B cell (primary cell): ENCODE data around the gene CETN3. TPM values are rescaled to one million over a fixed set of nuclear protein-coding genes. Genes with fewer than 3 reads are reported as not detected.

ENCODE experiments used
- ATAC-seq: fragments of 200-7000 bp; cut with Tn5 transposase; one replicate; pipeline ENCODE4 v1.10.0; 2021; ENCODE audit warnings: low read depth, mild to moderate bottlenecking, moderate number of reproducible peaks, moderate library complexity
- CTCF ChIA-PET: fragments of 350-600 bp; sonication (Branson Sonifier 250); formaldehyde crosslinking; loops from one replicate; lab custom pipeline; 2021; ENCODE audit warnings: antibody characterized with exemption, inconsistent platforms; lab: Charles Lee
- POLR2A ChIA-PET: fragments of 350-600 bp; sonication (Branson Sonifier 250); formaldehyde crosslinking; loops from one replicate; lab custom pipeline; 2021; ENCODE audit warnings: antibody characterized with exemption; lab: Charles Lee
- DNase-seq: peaks from one replicate; pipeline ENCODE4 v3.0.0; 2013
- H2AFZ ChIP-seq: 2 replicates; pipeline ENCODE4 v1.6.1; 2012; ENCODE audit warnings: mild to moderate bottlenecking, low read depth, low read length; ENCODE audit not compliant: insufficient read depth, poor library complexity, severe bottlenecking
- H3K27ac ChIP-seq, 2 donors: 1 replicate in 1 of 2; 2 replicates in 1 of 2; pipeline ENCODE4 v1.5.1; 2012 to 2013; ENCODE audit warnings: low read length in 2 of 2, mild to moderate bottlenecking in 2 of 2, moderate library complexity in 1 of 2
- H3K27me3 ChIP-seq, 4 experiments: fragments of 200-600 bp in 1 of 4; sonication (generic) in 1 of 4; replicated peaks in 1 of 4; 1 replicate in 2 of 4; 2 replicates in 2 of 4; pipeline versions ENCODE4 v1.6.1 to v1.7.0; 2013 to 2016; ENCODE audit warnings: low read length in 3 of 4, mild to moderate bottlenecking in 2 of 4, mixed read lengths in 1 of 4, moderate library complexity in 1 of 4; ENCODE audit not compliant: insufficient read depth in 4 of 4, control insufficient read depth in 3 of 4; ENCODE audit errors: control extremely low read depth in 1 of 4
- H3K36me3 ChIP-seq, 2 experiments: replicated peaks in 1 of 2; 1 replicate in 1 of 2; 2 replicates in 1 of 2; pipeline versions ENCODE4 v1.6.1 to v1.7.1; 2013; ENCODE audit warnings: low read length in 1 of 2; ENCODE audit not compliant: insufficient read depth in 2 of 2, control insufficient read depth in 1 of 2; ENCODE audit errors: control extremely low read depth in 1 of 2, extremely low read depth in 1 of 2
- H3K4me1 ChIP-seq, 2 donors: fragments of 200-600 bp in 1 of 2; sonication (generic) in 1 of 2; 1 replicate in 1 of 2; 2 replicates in 1 of 2; pipeline versions ENCODE4 v1.5.1 to v1.6.1; 2013 to 2017; ENCODE audit warnings: low read length in 2 of 2; ENCODE audit not compliant: control insufficient read depth in 2 of 2, insufficient read depth in 2 of 2
- H3K4me2 ChIP-seq: replicated peaks from 2 replicates; pipeline ENCODE3; 2012; ENCODE audit warnings: mild to moderate bottlenecking, low read depth, low read length; ENCODE audit not compliant: poor library complexity, severe bottlenecking
- H3K4me3 ChIP-seq, 5 experiments: fragments of 200-600 bp in 1 of 5; sonication (generic) in 1 of 5; 1 replicate in 3 of 5; 2 replicates in 2 of 5; pipeline versions ENCODE4 v1.5.1 to v1.7.0; 2011 to 2016; ENCODE audit warnings: low read length in 4 of 5, mild to moderate bottlenecking in 4 of 5, low read depth in 2 of 5, control low read depth in 1 of 5, moderate library complexity in 1 of 5; ENCODE audit not compliant: insufficient read depth in 1 of 5; ENCODE audit errors: control extremely low read depth in 1 of 5, extremely low read depth in 1 of 5
- H3K79me2 ChIP-seq: fragments of 200-600 bp; sonication (generic); one replicate; pipeline ENCODE4 v1.6.0; 2016; ENCODE audit warnings: low read length; ENCODE audit not compliant: control insufficient read depth, insufficient read depth
- H3K9ac ChIP-seq: fragments of 200-600 bp; sonication (generic); 2 replicates; pipeline ENCODE4 v1.6.1; 2017; ENCODE audit warnings: mild to moderate bottlenecking, low read length, moderate library complexity
- H3K9me3 ChIP-seq, 3 donors: one replicate each; pipeline versions ENCODE4 v1.6.1 to v1.7.1; 2013; ENCODE audit warnings: low read length in 2 of 3; ENCODE audit not compliant: control insufficient read depth in 2 of 3, insufficient read depth in 1 of 3; ENCODE audit errors: control extremely low read depth in 1 of 3
- H4K20me1 ChIP-seq: 2 replicates; pipeline ENCODE4 v1.6.0; 2012; ENCODE audit warnings: mild to moderate bottlenecking, low read length; ENCODE audit not compliant: insufficient read depth, control insufficient read depth, poor library complexity, severe bottlenecking
- H3K27ac Mint-ChIP-seq: one replicate; pipeline ENCODE4 v1.8.0; 2021; ENCODE audit warnings: mixed read lengths
- H3K27me3 Mint-ChIP-seq: one replicate; pipeline ENCODE4 v1.8.0; 2021; ENCODE audit warnings: mixed read lengths
- H3K4me1 Mint-ChIP-seq: one replicate; pipeline ENCODE4 v1.8.0; 2021; ENCODE audit warnings: mixed read lengths
- H3K4me3 Mint-ChIP-seq: one replicate; pipeline ENCODE4 v1.8.0; 2021; ENCODE audit warnings: mixed read lengths
- H3K9me3 Mint-ChIP-seq: one replicate; pipeline ENCODE4 v1.8.0; 2022; ENCODE audit warnings: mixed read lengths; ENCODE audit not compliant: insufficient read depth
- CTCF ChIP-seq: fragments of 200-600 bp; IDR thresholded peaks from one replicate; pipeline ENCODE4 v1.8.0; 2022; ENCODE audit warnings: antibody characterized with exemption, mild to moderate bottlenecking
- EZH2 ChIP-seq: IDR thresholded peaks from 2 replicates; pipeline ENCODE4 v1.6.1; 2012; ENCODE audit warnings: borderline replicate concordance, low read depth, mild to moderate bottlenecking, moderate library complexity, low read length; ENCODE audit not compliant: insufficient read depth, poor library complexity, severe bottlenecking
- WGBS: methylation state at CpG from one replicate; pipeline ENCODE4 v1.1.5; 2013; ENCODE audit warnings: missing lambda C conversion rate; ENCODE audit not compliant: insufficient coverage; 5-methylcytosine and 5-hydroxymethylcytosine counted together
- intact Hi-C: fragments of 100-400 bp; cut with micrococcal nuclease; formaldehyde crosslinking; loops from one replicate; pipeline ENCODE4 v1.10.0; 2022
- polyA plus RNA-seq: library from polyadenylated mRNA; depleted of rRNA; stranded (reverse); fragments of >200 nt; gene quantifications from 2 replicates; pipeline ENCODE4 v1.2.3, GENCODE V29; 2012
- total RNA-seq, 2 donors: library from RNA; stranded (reverse); fragments of 120-200 nt in 1 of 2; gene quantifications; 1 replicate in 1 of 2; 2 replicates in 1 of 2; pipeline versions ENCODE4 v1.2.3 to v1.2.4, GENCODE V29; 2013 to 2022

Gene CETN3
- total and polyA plus RNA-seq, 2 donors (not counting 1 experiment from before 2014, with no cell fraction given): 1.5 to 18.0 TPM

GRCh38 chr5:90366948-90367347 lies 42.6 kb downstream of the CETN3 start:
- no peak overlapping the region for H3K4me3 Mint-ChIP-seq
- Histone ChIP-seq H3K27ac (no peak overlapping the region), H3K4me2 (no peak overlapping the region), H3K27me3 (peaks cover 0 to 10% (median 0%) of the 10 kb centered on the region in 4 experiments), H3K4me1 (no peaks in the 10 kb centered on the region), H4K20me1 (no peaks in the 10 kb centered on the region), H3K9ac (no peak overlapping the region), H2AFZ (no peak overlapping the region), H3K79me2 (no peaks in the 10 kb centered on the region), H3K9me3 (peaks cover 0 to 6% (median 5%) of the 10 kb centered on the region in 3 donors), H3K36me3 (no peaks in the 10 kb centered on the region), H3K4me3 (no peak overlapping the region)
- ChIA-PET POLR2A (no interaction called here), CTCF (no interaction called here)
- no peak overlapping the region for H3K27ac Mint-ChIP-seq
- H3K4me1 Mint-ChIP-seq: no peaks in the 10 kb centered on the region
- DNase-seq (no peak), ATAC-seq (no peak)
- WGBS: no CpG with 5 or more reads among the region's 3 CpGs
- TF ChIP-seq CTCF (no peak), EZH2 (no peak)
- intact Hi-C loops: no loop called here
- peaks cover 5% of the 10 kb centered on the region for H3K9me3 Mint-ChIP-seq
- H3K27me3 Mint-ChIP-seq: peaks cover 39% of the 10 kb centered on the region

GRCh38 chr5:90365328-90365727 lies 44.2 kb downstream of the CETN3 start:
- DNase-seq: no peak

More at GRCh38 chr5:90365328-90365727, 44.2 kb downstream of the CETN3 start:
- no peaks in the 10 kb centered on the region for H3K9me3 ChIP-seq
- no peak overlapping the region for H3K27ac ChIP-seq
- no peaks in the 10 kb centered on the region for H4K20me1 ChIP-seq
- H3K36me3 ChIP-seq: no peaks in the 10 kb centered on the region
- peaks cover 0 to 10% (median 0%) of the 10 kb centered on the region in 4 experiments for H3K27me3 ChIP-seq
- intact Hi-C loops: no loop called here
- ChIA-PET CTCF (no interaction called here), POLR2A (no interaction called here)
- TF ChIP-seq EZH2 (no peak), CTCF (no peak)
- no peaks in the 10 kb centered on the region for H3K79me2 ChIP-seq
- Mint-ChIP-seq H3K4me3 (no peak overlapping the region), H3K27ac (no peak overlapping the region), H3K9me3 (no peaks in the 10 kb centered on the region), H3K4me1 (no peaks in the 10 kb centered on the region), H3K27me3 (peaks cover 35% of the 10 kb centered on the region)
- H2AFZ ChIP-seq: no peak overlapping the region
- H3K4me2 ChIP-seq: no peak overlapping the region
- H3K4me1 ChIP-seq: no peaks in the 10 kb centered on the region
- ATAC-seq: no peak
- no peak overlapping the region for H3K4me3 ChIP-seq
- H3K9ac ChIP-seq: no peak overlapping the region
